GM12878 (cell line): ENCODE results near the gene COL3A1. TPM values are rescaled to one million over a fixed set of nuclear protein-coding genes. Genes with fewer than 3 reads are reported as not detected.

Experiments
- ATAC-seq: fragments of 200-7000 bp; cut with Tn5 transposase; 3 replicates; pipeline ENCODE4 v1.9.1; 2020; ENCODE audit warnings: mild to moderate bottlenecking, moderate library complexity
- BruUV-seq: library from RNA; stranded (reverse); fragments of 400-500 nt; replicated peaks from 2 replicates; lab custom pipeline; 2021; lab: Mats Ljungman, UMichigan
- CTCF ChIA-PET: fragments of 300-600 bp; sonication (Branson Sonifier 250); formaldehyde crosslinking; extraction: SDS; loops from one replicate; lab custom pipeline; 2021; ENCODE audit warnings: inconsistent platforms; lab: Yijun Ruan, JAX
- POLR2A ChIA-PET: fragments of 350-600 bp; formaldehyde crosslinking; extraction: SDS; loops from one replicate; lab custom pipeline; 2021; ENCODE audit warnings: inconsistent platforms; lab: Charles Lee
- RAD21 ChIA-PET: fragments of 300-600 bp; sonication (Branson Sonifier 250); formaldehyde crosslinking; loops from one replicate; lab custom pipeline; 2023; ENCODE audit warnings: antibody characterized with exemption; ENCODE audit not compliant: unreplicated experiment; lab: Charles Lee
- SMC1A ChIA-PET: fragments of 300-600 bp; sonication (Branson Sonifier 250); formaldehyde crosslinking; loops from one replicate; lab custom pipeline; 2023; ENCODE audit not compliant: unreplicated experiment, uncharacterized antibody; lab: Charles Lee
- DNase-seq: peaks from one replicate; pipeline ENCODE4 v3.0.0-alpha.2; 2011; ENCODE audit warnings: low read depth, low spot score
- FAIRE-seq: peaks from 3 replicates; lab custom pipeline; 2011; peaks lifted over from hg19 to GRCh38; lab: Jason Lieb, UNC
- H2AFZ ChIP-seq: 2 replicates; pipeline ENCODE4 v1.6.0; 2011; ENCODE audit warnings: low read depth, low read length, control low read depth; ENCODE audit not compliant: control insufficient read depth
- H3K27ac ChIP-seq: 2 replicates; pipeline ENCODE4 v1.5.1; 2011; ENCODE audit warnings: control low read depth; ENCODE audit not compliant: control insufficient read depth, insufficient read depth
- H3K27me3 ChIP-seq, 2 experiments: replicated peaks in 1 of 2; 2 replicates each; pipeline versions ENCODE4 v1.6.0 to v1.6.1; 2011; ENCODE audit warnings: low read length in 1 of 2; ENCODE audit not compliant: control insufficient read depth in 2 of 2, insufficient read depth in 2 of 2
- H3K36me3 ChIP-seq, 2 experiments: 2 replicates each; pipeline ENCODE4 v1.5.1; 2011; ENCODE audit warnings: low read length in 1 of 2; ENCODE audit not compliant: control insufficient read depth in 2 of 2, insufficient read depth in 2 of 2
- H3K4me1 ChIP-seq: 2 replicates; pipeline ENCODE4 v1.6.1; 2011; ENCODE audit warnings: mild to moderate bottlenecking, low read length, moderate library complexity, mixed read lengths; ENCODE audit not compliant: control insufficient read depth, insufficient read depth
- H3K4me2 ChIP-seq: 2 replicates; pipeline ENCODE4 v1.6.0; 2011; ENCODE audit warnings: control low read depth; ENCODE audit not compliant: control insufficient read depth, insufficient read depth
- H3K4me3 ChIP-seq: fragments of 200-600 bp; sonication (generic); 2 replicates; pipeline ENCODE4 v1.5.1; 2016
- H3K79me2 ChIP-seq: 2 replicates; pipeline ENCODE4 v1.6.0; 2011; ENCODE audit warnings: low read length; ENCODE audit not compliant: control insufficient read depth, insufficient read depth
- H3K9ac ChIP-seq: 2 replicates; pipeline ENCODE4 v1.8.0; 2011; ENCODE audit warnings: low read length, control low read depth, mixed read lengths; ENCODE audit not compliant: control insufficient read depth, insufficient read depth
- H3K9me3 ChIP-seq: replicated peaks from 3 replicates; pipeline ENCODE4 v1.5.1; 2011; ENCODE audit warnings: mild to moderate bottlenecking, low read length; ENCODE audit not compliant: control insufficient read depth, insufficient read depth
- H4K20me1 ChIP-seq: 2 replicates; pipeline ENCODE4 v1.6.0; 2011; ENCODE audit not compliant: control insufficient read depth, insufficient read depth
- ATF7 ChIP-seq: fragments of 450-650 bp; IDR thresholded peaks from 2 replicates; pipeline ENCODE4 v1.6.1; 2016; ENCODE audit warnings: low read depth, mild to moderate bottlenecking
- E2F4 ChIP-seq: IDR thresholded peaks from 2 replicates; pipeline ENCODE4 v1.6.1; 2012; ENCODE audit warnings: low read depth, low read length, improper control_type of control experiment
- E4F1 ChIP-seq: fragments of 450-650 bp; IDR thresholded peaks from 2 replicates; pipeline ENCODE4 v1.6.1; 2018; ENCODE audit warnings: borderline replicate concordance, mild to moderate bottlenecking; ENCODE audit not compliant: partially characterized antibody
- IRF5 ChIP-seq: fragments of 450-650 bp; IDR thresholded peaks from 2 replicates; pipeline ENCODE4 v1.6.1; 2017; ENCODE audit warnings: borderline replicate concordance
- PAX5 ChIP-seq: IDR thresholded peaks from 2 replicates; pipeline ENCODE4 v1.6.1; 2011; ENCODE audit warnings: low read depth, low read length, borderline replicate concordance
- SIN3A ChIP-seq: IDR thresholded peaks from 2 replicates; pipeline ENCODE4 v1.6.1; 2012; ENCODE audit warnings: low read depth, low read length, improper control_type of control experiment
- SPI1 ChIP-seq: IDR thresholded peaks from 2 replicates; pipeline ENCODE4 v1.6.1; 2011; ENCODE audit warnings: low read depth, mild to moderate bottlenecking, low read length, moderate library complexity, borderline replicate concordance; ENCODE audit not compliant: insufficient read depth
- YBX1 ChIP-seq: fragments of 450-650 bp; IDR thresholded peaks from 2 replicates; pipeline ENCODE4 v1.6.1; 2016; ENCODE audit warnings: antibody characterized with exemption
- ZNF24 ChIP-seq: fragments of 450-650 bp; IDR thresholded peaks from 2 replicates; pipeline ENCODE4 v1.6.1; 2017; ENCODE audit warnings: antibody characterized with exemption, mild to moderate bottlenecking
- WGBS: methylation state at CpG from one replicate; pipeline ENCODE4 v1.1.6; 2016; ENCODE audit warnings: low lambda C conversion rate; ENCODE audit not compliant: insufficient replicate concordance, insufficient coverage; ENCODE audit errors: missing lambda C conversion rate; 5-methylcytosine and 5-hydroxymethylcytosine counted together
- in situ Hi-C: fragments of 300-500 bp; cut with MboI; formaldehyde crosslinking; loops from 9 replicates; pipeline ENCODE4 v1.14.3; 2018; ENCODE audit warnings: mixed read lengths
- intact Hi-C: fragments of 100-400 bp; cut with micrococcal nuclease; formaldehyde crosslinking; loops from one replicate; pipeline ENCODE4 v1.14.2; 2022; ENCODE audit not compliant: unreplicated experiment
- polyA plus RNA-seq, 11 experiments: library from polyadenylated mRNA; depleted of rRNA in 4 of 11; unstranded in 6 of 11; stranded (reverse) in 5 of 11; fragments of >200 nt; fragmentation: Nextera tagmentation in 4 of 11; fragmentation: Illumina TruSeq in 1 of 11; extraction: Ambion mirVana in 4 of 11; extraction: Trizol in 1 of 11; gene quantifications; 1 replicate in 1 of 11; 2 replicates in 10 of 11; pipeline versions ENCODE4 v1.2.1 to v1.2.3, GENCODE V29; 2011 to 2016; ENCODE audit warnings: inconsistent platforms in 2 of 11, missing spikeins in 2 of 11, low read depth in 1 of 11
- total RNA-seq, 4 experiments: library from RNA; depleted of rRNA in 3 of 4; stranded (reverse); fragments of >200 nt in 3 of 4; fragmentation: Illumina TruSeq in 1 of 4; extraction: Trizol in 1 of 4; gene quantifications; 2 replicates each; pipeline versions ENCODE4 v1.2.1 to v1.2.3, GENCODE V29; 2013 to 2021

Gene COL3A1
- total and polyA plus RNA-seq, 10 of the 15 experiments (the other 5 are each of a cell fraction or from before 2014, with no cell fraction given) = 0.04 to 0.67 (median 0.10) TPM; not detected in 2

GRCh38 chr2:188977317-188977716, 3.1 kb downstream of the COL3A1 start:
- CTCF ChIA-PET = interaction anchor here (0.7 to 2.3 kb wide), 21 partner anchors 9 to 1477 kb away, joined by 3 to 26 read pairs (median 4); no protein-coding TSS in a partner anchor
- no peaks in the 10 kb centered on the region for H3K79me2 ChIP-seq
- no peaks in the 10 kb centered on the region for H4K20me1 ChIP-seq
- H3K9me3 ChIP-seq = no peaks in the 10 kb centered on the region
- ATAC-seq = no peak
- H3K4me3 ChIP-seq = no peak overlapping the region
- no peak for TF ChIP-seq PAX5
- TF ChIP-seq, all 136 proteins: peak for 0
- no peaks in the 10 kb centered on the region for H3K4me1 ChIP-seq
- BruUV-seq = no TSS peak
- in situ Hi-C loops = no loop called here
- H3K9ac ChIP-seq = no peak overlapping the region
- no peak overlapping the region for H3K27ac ChIP-seq
- no peaks in the 10 kb centered on the region for H3K36me3 ChIP-seq
- ChIA-PET RAD21 (interaction anchor here (1.3 to 4.5 kb wide), 5 partner anchors 8 to 453 kb away, joined by 3 to 54 read pairs (median 6); no protein-coding TSS in a partner anchor), POLR2A (interaction anchor here (1.0 kb wide), 1 partner anchor 463 kb away, joined by 3 read pairs; no protein-coding TSS in a partner anchor), SMC1A (interaction anchor here (1.0 to 9.9 kb wide), 10 partner anchors 8 to 465 kb away, joined by 3 to 172 read pairs (median 4); no protein-coding TSS in a partner anchor)
- no peak for DNase-seq
- no peak overlapping the region for H3K4me2 ChIP-seq
- intact Hi-C loops = no loop called here
- H3K27me3 ChIP-seq = no peaks in the 10 kb centered on the region
- no peak overlapping the region for H2AFZ ChIP-seq
- WGBS = 0% methylated on average over 2 of the region's 2 CpGs
- no peak for FAIRE-seq

- ChIA-PET CTCF (interaction anchor here (0.6 to 2.3 kb wide), 34 partner anchors 8 to 1479 kb away, joined by 3 to 26 read pairs (median 4); partner anchors contain the start of gene WDR75), RAD21 (interaction anchor here (0.7 to 4.5 kb wide), 18 partner anchors 8 to 464 kb away, joined by 3 to 54 read pairs (median 5); no protein-coding TSS in a partner anchor), POLR2A (interaction anchor here (0.6 to 1.0 kb wide), 4 partner anchors 9 to 466 kb away, joined by 3 to 4 read pairs (median 3); no protein-coding TSS in a partner anchor), SMC1A (interaction anchor here (0.6 to 9.9 kb wide), 29 partner anchors 8 to 1479 kb away, joined by 3 to 172 read pairs (median 3); no protein-coding TSS in a partner anchor)
- FAIRE-seq (peak; percentile 86), DNase-seq (peak; percentile 23), ATAC-seq (peak; percentile 94)
- no peaks in the 10 kb centered on the region for H3K27me3 ChIP-seq
- no peak overlapping the region for H3K4me3 ChIP-seq
- H3K9me3 ChIP-seq = no peaks in the 10 kb centered on the region
- in situ Hi-C loops = no loop called here
- 0 out of 2 replicates have a peak overlapping the region, but pooled peaks have one; percentile 7 for H3K4me2 ChIP-seq
- intact Hi-C loops = loop anchor here (2.0 kb wide), 1 partner anchor 454 kb away; no protein-coding TSS in a partner anchor
- no peaks in the 10 kb centered on the region for H3K4me1 ChIP-seq
- no peaks in the 10 kb centered on the region for H3K79me2 ChIP-seq
- H2AFZ ChIP-seq = no peak overlapping the region
- H3K9ac ChIP-seq = no peak overlapping the region
- no peaks in the 10 kb centered on the region for H4K20me1 ChIP-seq
- WGBS = under 1% methylated on average over 6 of the region's 6 CpGs
- no peak overlapping the region for H3K27ac ChIP-seq
- H3K36me3 ChIP-seq = no peaks in the 10 kb centered on the region
- BruUV-seq = no TSS peak
- TF ChIP-seq E4F1 = no peak
- no peak for TF ChIP-seq SIN3A
- no peak for TF ChIP-seq SPI1
- TF ChIP-seq ZNF24 = no peak
- no peak for TF ChIP-seq YBX1
- peak; percentile 90 for TF ChIP-seq ATF7
- TF ChIP-seq E2F4 = no peak
- no peak for TF ChIP-seq IRF5
Measured at GRCh38 chr2:188978291-188979081, 4.3 kb downstream of the COL3A1 start.
